ENCODE measurements around the gene TMPO. TPM values are rescaled to one million over a fixed set of nuclear protein-coding genes. Genes with fewer than 3 reads are reported as not detected.

TMPO gene
- total and polyA plus RNA-seq, 2 experiments from 2014 or later, result 75.5 to 256 TPM

DNA sequence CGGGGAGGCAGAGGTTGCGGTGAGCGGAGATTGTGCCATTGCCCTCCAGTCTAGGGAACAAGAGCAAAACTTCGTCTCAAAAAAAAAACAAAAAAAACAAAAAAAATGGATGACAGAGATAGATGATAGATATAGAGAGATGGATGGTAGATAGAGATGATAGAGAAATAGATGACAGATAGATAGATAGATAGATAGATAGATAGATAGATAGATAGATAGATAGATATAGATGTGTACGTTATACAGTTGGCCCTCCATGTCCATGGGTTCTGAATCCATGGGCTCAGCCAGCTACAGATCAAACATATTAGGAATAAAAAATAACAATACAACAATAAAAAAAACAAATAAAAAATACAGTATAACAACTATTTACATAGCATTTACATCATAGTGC is 65.3 kb downstream of the TMPO start:
- Histone ChIP-seq H4K20me1 (replicated peaks; ENCODE audit: insufficient read depth) (no peaks in the 10 kb centered on the region; the same call in 1 of the 2 replicates), H3K9me2 (ENCODE audit: insufficient read depth) (no peaks in the 10 kb centered on the region), H3K27me3 (ENCODE audit: insufficient read depth) (no peaks in the 10 kb centered on the region), H3K36me3 (ENCODE audit: insufficient read depth) (no peaks in the 10 kb centered on the region), H3K4me3 (no peak overlapping the region), H3K27ac (ENCODE audit: low read depth) (no peak overlapping the region), H3K4me2 (no peak overlapping the region), H3K79me2 (replicated peaks; ENCODE audit: insufficient read depth) (no peaks in the 10 kb centered on the region), H3F3A (replicated peaks; ENCODE audit: low read depth) (no peaks in the 10 kb centered on the region), H2AFZ (no peak overlapping the region), H3K4me1 (ENCODE audit: insufficient read depth) (no peaks in the 10 kb centered on the region)
- TF ChIP-seq, protein P1, sequence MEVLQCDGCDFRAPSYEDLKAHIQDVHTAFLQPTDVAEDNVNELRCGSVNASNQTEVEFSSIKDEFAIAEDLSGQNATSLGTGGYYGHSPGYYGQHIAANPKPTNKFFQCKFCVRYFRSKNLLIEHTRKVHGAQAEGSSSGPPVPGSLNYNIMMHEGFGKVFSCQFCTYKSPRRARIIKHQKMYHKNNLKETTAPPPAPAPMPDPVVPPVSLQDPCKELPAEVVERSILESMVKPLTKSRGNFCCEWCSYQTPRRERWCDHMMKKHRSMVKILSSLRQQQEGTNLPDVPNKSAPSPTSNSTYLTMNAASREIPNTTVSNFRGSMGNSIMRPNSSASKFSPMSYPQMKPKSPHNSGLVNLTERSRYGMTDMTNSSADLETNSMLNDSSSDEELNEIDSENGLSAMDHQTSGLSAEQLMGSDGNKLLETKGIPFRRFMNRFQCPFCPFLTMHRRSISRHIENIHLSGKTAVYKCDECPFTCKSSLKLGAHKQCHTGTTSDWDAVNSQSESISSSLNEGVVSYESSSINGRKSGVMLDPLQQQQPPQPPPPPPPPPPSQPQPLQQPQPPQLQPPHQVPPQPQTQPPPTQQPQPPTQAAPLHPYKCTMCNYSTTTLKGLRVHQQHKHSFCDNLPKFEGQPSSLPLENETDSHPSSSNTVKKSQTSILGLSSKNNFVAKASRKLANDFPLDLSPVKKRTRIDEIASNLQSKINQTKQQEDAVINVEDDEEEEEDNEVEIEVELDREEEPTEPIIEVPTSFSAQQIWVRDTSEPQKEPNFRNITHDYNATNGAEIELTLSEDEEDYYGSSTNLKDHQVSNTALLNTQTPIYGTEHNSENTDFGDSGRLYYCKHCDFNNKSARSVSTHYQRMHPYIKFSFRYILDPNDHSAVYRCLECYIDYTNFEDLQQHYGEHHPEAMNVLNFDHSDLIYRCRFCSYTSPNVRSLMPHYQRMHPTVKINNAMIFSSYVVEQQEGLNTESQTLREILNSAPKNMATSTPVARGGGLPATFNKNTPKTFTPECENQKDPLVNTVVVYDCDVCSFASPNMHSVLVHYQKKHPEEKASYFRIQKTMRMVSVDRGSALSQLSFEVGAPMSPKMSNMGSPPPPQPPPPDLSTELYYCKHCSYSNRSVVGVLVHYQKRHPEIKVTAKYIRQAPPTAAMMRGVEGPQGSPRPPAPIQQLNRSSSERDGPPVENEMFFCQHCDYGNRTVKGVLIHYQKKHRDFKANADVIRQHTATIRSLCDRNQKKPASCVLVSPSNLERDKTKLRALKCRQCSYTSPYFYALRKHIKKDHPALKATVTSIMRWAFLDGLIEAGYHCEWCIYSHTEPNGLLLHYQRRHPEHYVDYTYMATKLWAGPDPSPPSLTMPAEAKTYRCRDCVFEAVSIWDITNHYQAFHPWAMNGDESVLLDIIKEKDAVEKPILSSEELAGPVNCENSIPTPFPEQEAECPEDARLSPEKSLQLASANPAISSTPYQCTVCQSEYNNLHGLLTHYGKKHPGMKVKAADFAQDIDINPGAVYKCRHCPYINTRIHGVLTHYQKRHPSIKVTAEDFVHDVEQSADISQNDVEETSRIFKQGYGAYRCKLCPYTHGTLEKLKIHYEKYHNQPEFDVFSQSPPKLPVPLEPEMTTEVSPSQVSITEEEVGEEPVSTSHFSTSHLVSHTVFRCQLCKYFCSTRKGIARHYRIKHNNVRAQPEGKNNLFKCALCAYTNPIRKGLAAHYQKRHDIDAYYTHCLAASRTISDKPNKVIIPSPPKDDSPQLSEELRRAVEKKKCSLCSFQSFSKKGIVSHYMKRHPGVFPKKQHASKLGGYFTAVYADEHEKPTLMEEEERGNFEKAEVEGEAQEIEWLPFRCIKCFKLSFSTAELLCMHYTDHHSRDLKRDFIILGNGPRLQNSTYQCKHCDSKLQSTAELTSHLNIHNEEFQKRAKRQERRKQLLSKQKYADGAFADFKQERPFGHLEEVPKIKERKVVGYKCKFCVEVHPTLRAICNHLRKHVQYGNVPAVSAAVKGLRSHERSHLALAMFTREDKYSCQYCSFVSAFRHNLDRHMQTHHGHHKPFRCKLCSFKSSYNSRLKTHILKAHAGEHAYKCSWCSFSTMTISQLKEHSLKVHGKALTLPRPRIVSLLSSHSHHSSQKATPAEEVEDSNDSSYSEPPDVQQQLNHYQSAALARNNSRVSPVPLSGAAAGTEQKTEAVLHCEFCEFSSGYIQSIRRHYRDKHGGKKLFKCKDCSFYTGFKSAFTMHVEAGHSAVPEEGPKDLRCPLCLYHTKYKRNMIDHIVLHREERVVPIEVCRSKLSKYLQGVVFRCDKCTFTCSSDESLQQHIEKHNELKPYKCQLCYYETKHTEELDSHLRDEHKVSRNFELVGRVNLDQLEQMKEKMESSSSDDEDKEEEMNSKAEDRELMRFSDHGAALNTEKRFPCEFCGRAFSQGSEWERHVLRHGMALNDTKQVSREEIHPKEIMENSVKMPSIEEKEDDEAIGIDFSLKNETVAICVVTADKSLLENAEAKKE (CRISPR knock-in tag; IDR thresholded peaks at IDR 0.05), result no peak
- no peak for TF ChIP-seq CREB1 (CRISPR knock-in tag; IDR thresholded peaks at IDR 0.05; ENCODE audit: low read depth)
- no peaks in the 10 kb centered on the region for H3K27me3 Mint-ChIP-seq (ENCODE audit: insufficient read depth, low read depth, poor library complexity)
- no peak overlapping the region for H3K27ac Mint-ChIP-seq
- H3K9me3 Mint-ChIP-seq, result no peaks in the 10 kb centered on the region
- ATAC-seq, result no peak
- no peak overlapping the region for H3K4me3 Mint-ChIP-seq
- no peaks in the 10 kb centered on the region for H3K36me3 Mint-ChIP-seq (ENCODE audit: low read depth)
- DNase-seq (ENCODE audit: low spot score), result no peak
- H3K4me1 Mint-ChIP-seq, result no peaks in the 10 kb centered on the region

DNA sequence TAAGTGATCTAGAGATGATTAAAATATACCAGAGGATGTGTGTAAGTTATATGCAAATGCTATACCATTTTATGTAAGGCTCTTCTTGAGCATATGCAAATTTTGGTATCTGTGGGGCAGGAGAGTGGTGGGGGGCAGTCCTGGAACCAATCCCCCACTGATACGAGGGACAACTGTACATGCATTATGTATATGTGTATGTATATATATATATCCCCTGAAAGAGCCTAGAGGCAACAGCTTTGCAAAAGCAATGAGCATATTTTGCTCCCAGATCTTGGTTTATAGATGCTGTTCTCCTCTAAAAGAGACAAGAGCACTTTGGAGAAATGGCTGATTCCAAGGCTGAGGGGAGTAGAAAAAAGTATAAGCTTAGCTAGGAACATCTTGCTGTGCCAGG is 65.7 kb downstream of the TMPO start:
- ATAC-seq, result no peak
- Histone ChIP-seq H2AFZ (no peak overlapping the region), H3K4me2 (no peak overlapping the region), H4K20me1 (replicated peaks; ENCODE audit: insufficient read depth) (no peaks in the 10 kb centered on the region; the same call in 1 of the 2 replicates), H3K27ac (ENCODE audit: low read depth) (no peak overlapping the region), H3K79me2 (replicated peaks; ENCODE audit: insufficient read depth) (no peaks in the 10 kb centered on the region), H3K4me1 (ENCODE audit: insufficient read depth) (no peaks in the 10 kb centered on the region), H3K4me3 (no peak overlapping the region), H3K36me3 (ENCODE audit: insufficient read depth) (no peaks in the 10 kb centered on the region), H3K9me2 (ENCODE audit: insufficient read depth) (no peaks in the 10 kb centered on the region), H3K27me3 (ENCODE audit: insufficient read depth) (no peaks in the 10 kb centered on the region), H3F3A (replicated peaks; ENCODE audit: low read depth) (no peaks in the 10 kb centered on the region)
- no peak overlapping the region for H3K4me3 Mint-ChIP-seq
- no peaks in the 10 kb centered on the region for H3K4me1 Mint-ChIP-seq
- H3K27ac Mint-ChIP-seq, result no peak overlapping the region
- no peaks in the 10 kb centered on the region for H3K36me3 Mint-ChIP-seq (ENCODE audit: low read depth)
- DNase-seq (ENCODE audit: low spot score), result no peak
- no peaks in the 10 kb centered on the region for H3K9me3 Mint-ChIP-seq
- H3K27me3 Mint-ChIP-seq (ENCODE audit: insufficient read depth, low read depth, poor library complexity), result no peaks in the 10 kb centered on the region
- no peak for TF ChIP-seq ZNF114 (CRISPR knock-in tag; IDR thresholded peaks at IDR 0.05)
- no peak for TF ChIP-seq CREB1 (CRISPR knock-in tag; IDR thresholded peaks at IDR 0.05; ENCODE audit: low read depth)
- no peak for TF ChIP-seq NANOG (IDR thresholded peaks at IDR 0.05; ENCODE audit: borderline replicate concordance)
- TF ChIP-seq, protein P2, sequence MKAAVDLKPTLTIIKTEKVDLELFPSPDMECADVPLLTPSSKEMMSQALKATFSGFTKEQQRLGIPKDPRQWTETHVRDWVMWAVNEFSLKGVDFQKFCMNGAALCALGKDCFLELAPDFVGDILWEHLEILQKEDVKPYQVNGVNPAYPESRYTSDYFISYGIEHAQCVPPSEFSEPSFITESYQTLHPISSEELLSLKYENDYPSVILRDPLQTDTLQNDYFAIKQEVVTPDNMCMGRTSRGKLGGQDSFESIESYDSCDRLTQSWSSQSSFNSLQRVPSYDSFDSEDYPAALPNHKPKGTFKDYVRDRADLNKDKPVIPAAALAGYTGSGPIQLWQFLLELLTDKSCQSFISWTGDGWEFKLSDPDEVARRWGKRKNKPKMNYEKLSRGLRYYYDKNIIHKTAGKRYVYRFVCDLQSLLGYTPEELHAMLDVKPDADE (IDR thresholded peaks at IDR 0.05), result no peak
- no peak for TF ChIP-seq POLR2AphosphoS5 (IDR thresholded peaks at IDR 0.05; ENCODE audit: low read depth)
- no peak for TF ChIP-seq ZNF331 (CRISPR knock-in tag; IDR thresholded peaks at IDR 0.05; ENCODE audit: low read depth)
- no peak for TF ChIP-seq STAT1 (IDR thresholded peaks at IDR 0.05; ENCODE audit: unreplicated experiment)
- TF ChIP-seq, protein P3, sequence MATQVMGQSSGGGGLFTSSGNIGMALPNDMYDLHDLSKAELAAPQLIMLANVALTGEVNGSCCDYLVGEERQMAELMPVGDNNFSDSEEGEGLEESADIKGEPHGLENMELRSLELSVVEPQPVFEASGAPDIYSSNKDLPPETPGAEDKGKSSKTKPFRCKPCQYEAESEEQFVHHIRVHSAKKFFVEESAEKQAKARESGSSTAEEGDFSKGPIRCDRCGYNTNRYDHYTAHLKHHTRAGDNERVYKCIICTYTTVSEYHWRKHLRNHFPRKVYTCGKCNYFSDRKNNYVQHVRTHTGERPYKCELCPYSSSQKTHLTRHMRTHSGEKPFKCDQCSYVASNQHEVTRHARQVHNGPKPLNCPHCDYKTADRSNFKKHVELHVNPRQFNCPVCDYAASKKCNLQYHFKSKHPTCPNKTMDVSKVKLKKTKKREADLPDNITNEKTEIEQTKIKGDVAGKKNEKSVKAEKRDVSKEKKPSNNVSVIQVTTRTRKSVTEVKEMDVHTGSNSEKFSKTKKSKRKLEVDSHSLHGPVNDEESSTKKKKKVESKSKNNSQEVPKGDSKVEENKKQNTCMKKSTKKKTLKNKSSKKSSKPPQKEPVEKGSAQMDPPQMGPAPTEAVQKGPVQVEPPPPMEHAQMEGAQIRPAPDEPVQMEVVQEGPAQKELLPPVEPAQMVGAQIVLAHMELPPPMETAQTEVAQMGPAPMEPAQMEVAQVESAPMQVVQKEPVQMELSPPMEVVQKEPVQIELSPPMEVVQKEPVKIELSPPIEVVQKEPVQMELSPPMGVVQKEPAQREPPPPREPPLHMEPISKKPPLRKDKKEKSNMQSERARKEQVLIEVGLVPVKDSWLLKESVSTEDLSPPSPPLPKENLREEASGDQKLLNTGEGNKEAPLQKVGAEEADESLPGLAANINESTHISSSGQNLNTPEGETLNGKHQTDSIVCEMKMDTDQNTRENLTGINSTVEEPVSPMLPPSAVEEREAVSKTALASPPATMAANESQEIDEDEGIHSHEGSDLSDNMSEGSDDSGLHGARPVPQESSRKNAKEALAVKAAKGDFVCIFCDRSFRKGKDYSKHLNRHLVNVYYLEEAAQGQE (IDR thresholded peaks at IDR 0.05; ENCODE audit: unreplicated experiment), result no peak
- TF ChIP-seq EZH2phosphoT487 (IDR thresholded peaks at IDR 0.05; ENCODE audit: unreplicated experiment), result no peak
- TF ChIP-seq EZH2 (IDR thresholded peaks at IDR 0.05; ENCODE audit: low read depth, unreplicated experiment), result no peak

All from GM23338 (cell line).